ENCODE data around the gene SEC23B. TPM values are rescaled to one million over a fixed set of nuclear protein-coding genes. Genes with fewer than 3 reads are reported as not detected.

The SEC23B gene
- polyA plus RNA-seq, 2 of the 4 experiments (the other 2 are of a cell fraction) = 71.4 to 158 TPM

- POLR2A ChIA-PET = no interaction called here
- ATAC-seq (no peak), FAIRE-seq (no peak), DNase-seq (ENCODE audit: low read depth in 1 of 2, low spot score in 1 of 2) (no peak)
- no peak overlapping the region for H3K27ac ChIP-seq
- 84% methylated on average over 6 of the region's 6 CpGs for WGBS (ENCODE audit: missing lambda C conversion rate)
- H3K4me2 ChIP-seq = no peak overlapping the region
- H3K9me3 ChIP-seq = no peaks in the 10 kb centered on the region
- CTCF ChIA-PET = no interaction called here
- TF ChIP-seq CHD4 (IDR thresholded peaks at IDR 0.05; ENCODE audit: borderline replicate concordance) = no peak
- no peak for TF ChIP-seq RCOR1 (IDR thresholded peaks at IDR 0.05; ENCODE audit: low read depth, low read length)
- no peak for TF ChIP-seq FOXS1 (CRISPR knock-in tag; IDR thresholded peaks at IDR 0.05)
- peak; percentile 69 for TF ChIP-seq MAFK (IDR thresholded peaks at IDR 0.05; ENCODE audit: partially characterized antibody)
- no peak overlapping the region for H3K4me3 ChIP-seq
- no peaks in the 10 kb centered on the region for H3K4me1 ChIP-seq
Measured at GRCh38 chr20:18533978-18534644, 26.4 kb downstream of the SEC23B start.

GRCh38 chr20:18537651-18538050 is 29.9 kb downstream of the SEC23B start:
- CTCF ChIA-PET = interaction anchor here (0.6 kb wide), 1 partner anchor 124 kb away, joined by 3 read pairs; no protein-coding TSS in a partner anchor

GRCh38 chr20:18541741-18542140 is 34.0 kb downstream of the SEC23B start:
- ChIA-PET CTCF (interaction anchor here (1.0 to 1.4 kb wide), 2 partner anchors 13 to 15 kb away, joined by 4 to 6 read pairs; no protein-coding TSS in a partner anchor), POLR2A (interaction anchor here (1.6 kb wide), 1 partner anchor 34 kb away, joined by 5 read pairs; the partner anchor contains the start of gene SEC23B)
- DNase-seq (ENCODE audit: low read depth in 1 of 2, low spot score in 1 of 2) (peak in 1 of 2 experiments; percentile 19), FAIRE-seq (peak; percentile 81), ATAC-seq (peak; percentile 33 to 49; a peak in 2 of 6 replicates)
- 0 out of 6 replicates have a peak overlapping the region, but pooled peaks of 1 of the 2 experiments have one; percentile 3 for H3K27ac ChIP-seq
- H3K4me3 ChIP-seq = no peak overlapping the region
- WGBS (ENCODE audit: missing lambda C conversion rate) = 21% methylated on average over 5 of the region's 5 CpGs
- H3K4me1 ChIP-seq = peaks cover 18% of the 10 kb centered on the region
- H3K4me2 ChIP-seq = peak overlapping the region; percentile 21; the same call in 2 of the 3 replicates
- TF ChIP-seq HEYL (CRISPR knock-in tag; IDR thresholded peaks at IDR 0.05) = no peak
- TF ChIP-seq GATA3 (IDR thresholded peaks at IDR 0.05; ENCODE audit: borderline replicate concordance) = peak; percentile 10; the same call in 1 of the 2 replicates
- TF ChIP-seq FOSL2 (IDR thresholded peaks at IDR 0.05) = 0 out of 2 replicates have a peak, but pooled peaks have one; percentile 26
- peak; percentile 66 for TF ChIP-seq FOSL2 (CRISPR knock-in tag; IDR thresholded peaks at IDR 0.05)
- no peaks in the 10 kb centered on the region for H3K9me3 ChIP-seq

More at GRCh38 chr20:18537651-18538050, 29.9 kb downstream of the SEC23B start:
- 82% methylated on average over 2 of the region's 2 CpGs for WGBS (ENCODE audit: missing lambda C conversion rate)
- 0 out of 6 replicates have a peak, but pooled peaks of 1 of the 2 experiments have one; percentile 39 for ATAC-seq
- no peaks in the 10 kb centered on the region for H3K9me3 ChIP-seq
- H3K4me1 ChIP-seq = peaks cover 18% of the 10 kb centered on the region
- no peak overlapping the region for H3K4me3 ChIP-seq
- no peak overlapping the region for H3K27ac ChIP-seq
- FAIRE-seq = no peak
- POLR2A ChIA-PET = no interaction called here
- H3K4me2 ChIP-seq = no peak overlapping the region
- TF ChIP-seq POLR2AphosphoS2 (conservative IDR thresholded peaks at IDR 0.05; ENCODE audit: low read length) (no peak), FOSL2 (IDR thresholded peaks at IDR 0.05) (no peak), FOSL2 (CRISPR knock-in tag; IDR thresholded peaks at IDR 0.05) (no peak)
- DNase-seq (ENCODE audit: low read depth in 1 of 2, low spot score in 1 of 2) = no peak

- H3K4me3 ChIP-seq = no peak overlapping the region
- FAIRE-seq (no peak), DNase-seq (ENCODE audit: low read depth in 1 of 2, low spot score in 1 of 2) (no peak), ATAC-seq (no peak)
- no peak for TF ChIP-seq USF2 (IDR thresholded peaks at IDR 0.05)
- TF ChIP-seq RARB (CRISPR knock-in tag; IDR thresholded peaks at IDR 0.05) = no peak
- TF ChIP-seq CEBPB (IDR thresholded peaks at IDR 0.05) = no peak
- no peak for TF ChIP-seq ZFP36 (IDR thresholded peaks at IDR 0.05; ENCODE audit: borderline replicate concordance, partially characterized antibody)
- no peak for TF ChIP-seq FOSB (CRISPR knock-in tag; IDR thresholded peaks at IDR 0.05)
- TF ChIP-seq KDM1A (IDR thresholded peaks at IDR 0.05; ENCODE audit: low read depth) = no peak
- no peak for TF ChIP-seq TP53 (CRISPR knock-in tag; IDR thresholded peaks at IDR 0.05)
- no peak for TF ChIP-seq ESRRA (IDR thresholded peaks at IDR 0.05; ENCODE audit: borderline replicate concordance, low read length)
- TF ChIP-seq MAFK (IDR thresholded peaks at IDR 0.05; ENCODE audit: partially characterized antibody) = no peak
- no peak for TF ChIP-seq TFCP2L1 (CRISPR knock-in tag; IDR thresholded peaks at IDR 0.05)
- no peak for TF ChIP-seq ELK1 (IDR thresholded peaks at IDR 0.05; ENCODE audit: low read depth, low read length)
- CTCF ChIA-PET = no interaction called here
- 86% methylated on average over 4 of the region's 4 CpGs for WGBS (ENCODE audit: missing lambda C conversion rate)
- H3K4me1 ChIP-seq = peaks cover 18% of the 10 kb centered on the region
- no peak overlapping the region for H3K4me2 ChIP-seq
- POLR2A ChIA-PET = no interaction called here
- no peak overlapping the region for H3K27ac ChIP-seq
- no peaks in the 10 kb centered on the region for H3K9me3 ChIP-seq
Measured at GRCh38 chr20:18543216-18543615, 35.5 kb downstream of the SEC23B start.
